Liver (tissue), 3 donors: Measurements from ENCODE around the gene KANTR.

Source experiments
- CTCF ChIP-seq: fragments of 150-350 bp; IDR thresholded peaks from 2 replicates; pipeline ENCODE4 v1.5.1; 2017; ENCODE audit warnings: improper control_type of control experiment, low read depth, low read length; ENCODE audit not compliant: missing input control
- EGR1 ChIP-seq, 2 donors: IDR thresholded peaks; 2 replicates each; pipeline ENCODE4 v1.6.1; 2016 to 2018; ENCODE audit warnings: antibody characterized with exemption in 2 of 2, low read depth in 2 of 2
- FOXA1 ChIP-seq: IDR thresholded peaks from 2 replicates; pipeline ENCODE4 v1.6.1; 2016; ENCODE audit warnings: antibody characterized with exemption
- GABPA ChIP-seq, 2 donors: IDR thresholded peaks in 1 of 2; conservative IDR thresholded peaks in 1 of 2; 2 replicates each; pipeline ENCODE4 v1.6.1; 2016; ENCODE audit warnings: antibody characterized with exemption in 2 of 2, mild to moderate bottlenecking in 1 of 2, moderate library complexity in 1 of 2
- JUND ChIP-seq, 2 donors: IDR thresholded peaks; 2 replicates each; pipeline ENCODE4 v1.6.1; 2016; ENCODE audit warnings: antibody characterized with exemption in 2 of 2
- MAX ChIP-seq: IDR thresholded peaks from 2 replicates; pipeline ENCODE4 v1.6.1; 2016; ENCODE audit warnings: antibody characterized with exemption
- NR2F2 ChIP-seq: IDR thresholded peaks from 2 replicates; pipeline ENCODE4 v1.6.1; 2016; ENCODE audit warnings: antibody characterized with exemption
- RAD21 ChIP-seq, 2 donors: IDR thresholded peaks; 2 replicates each; pipeline ENCODE4 v1.6.1; 2016; ENCODE audit warnings: antibody characterized with exemption in 2 of 2, mild to moderate bottlenecking in 2 of 2
- REST ChIP-seq: IDR thresholded peaks from 2 replicates; pipeline ENCODE4 v1.6.1; 2016; ENCODE audit warnings: antibody characterized with exemption, mild to moderate bottlenecking
- RXRA ChIP-seq, 2 donors: IDR thresholded peaks; 2 replicates each; pipeline ENCODE4 v1.6.1; 2017 to 2018; ENCODE audit warnings: antibody characterized with exemption in 2 of 2, mild to moderate bottlenecking in 1 of 2
- SP1 ChIP-seq: IDR thresholded peaks from 2 replicates; pipeline ENCODE4 v1.6.1; 2018; ENCODE audit warnings: antibody characterized with exemption, mild to moderate bottlenecking
- TAF1 ChIP-seq: conservative IDR thresholded peaks from 2 replicates; pipeline ENCODE4 v1.6.1; 2016; ENCODE audit warnings: antibody characterized with exemption, mild to moderate bottlenecking
- YY1 ChIP-seq: IDR thresholded peaks from 2 replicates; pipeline ENCODE4 v1.6.1; 2016; ENCODE audit warnings: antibody characterized with exemption, mild to moderate bottlenecking
- donor health status: healthy.
- donor health status: healthy.

GRCh38 chrX:53095796-53096195 lies 1.9 kb downstream of the KANTR start:
- no peak for TF ChIP-seq GABPA (IDR thresholded peaks at IDR 0.05 in 1 of 2, conservative IDR thresholded peaks at IDR 0.05 in 1 of 2)
- TF ChIP-seq CTCF: no peak
- TF ChIP-seq FOXA1: no peak
- TF ChIP-seq TAF1: no peak
- no peak for TF ChIP-seq JUND (IDR thresholded peaks at IDR 0.05)
- no peak for TF ChIP-seq RAD21 (IDR thresholded peaks at IDR 0.05)
- TF ChIP-seq SP1: no peak
- TF ChIP-seq YY1: no peak
- TF ChIP-seq EGR1 (IDR thresholded peaks at IDR 0.05; ENCODE audit: low read depth in 2 of 2): no peak
- TF ChIP-seq REST: no peak
- no peak for TF ChIP-seq RXRA (IDR thresholded peaks at IDR 0.05)
- no peak for TF ChIP-seq NR2F2
- no peak for TF ChIP-seq MAX
